Gastroesophageal sphincter (tissue), 2 donors: Measurements from ENCODE around the gene OCA2.

Experiments
- POLR2A ChIP-seq, 2 donors: fragments of 450-650 bp; IDR thresholded peaks; one replicate each; pipeline ENCODE4 v1.6.1; 2017; ENCODE audit warnings: antibody characterized with exemption in 2 of 2, mild to moderate bottlenecking in 2 of 2, moderate library complexity in 1 of 2
- POLR2AphosphoS5 ChIP-seq: sonication (generic); formaldehyde crosslinking; IDR thresholded peaks from one replicate; pipeline ENCODE4 v1.6.1; 2017; ENCODE audit warnings: antibody characterized with exemption

DNA sequence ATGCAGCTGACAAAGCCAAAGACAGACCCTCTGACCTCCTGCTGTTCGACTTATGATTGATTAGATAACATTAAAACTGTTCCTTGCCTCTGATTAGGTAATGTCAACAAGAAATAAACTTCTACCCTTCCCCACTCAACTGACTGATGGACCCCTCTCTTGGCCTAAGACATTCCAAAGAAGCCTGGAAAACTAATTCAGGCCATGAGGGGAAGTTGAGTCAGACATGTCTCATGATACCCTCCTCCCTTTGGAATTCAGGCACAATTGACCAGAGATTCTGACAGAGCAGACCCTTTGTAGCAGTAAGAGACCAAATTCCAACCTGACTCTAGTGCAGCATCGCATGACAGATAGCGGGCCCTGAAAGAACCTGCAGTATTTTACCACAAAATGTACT, 354.5 kb downstream of the OCA2 start:
- TF ChIP-seq POLR2A (IDR thresholded peaks at IDR 0.05) = no peak
- no peak for TF ChIP-seq POLR2AphosphoS5
